Adipocyte (in vitro differentiated cells): ENCODE measurements around the gene DCST2.

Source experiments
- DNase-seq: peaks from one replicate; pipeline ENCODE4 v3.0.0-alpha.2; 2015; ENCODE audit warnings: low read depth
- H3K27me3 ChIP-seq: replicated peaks from 2 replicates; pipeline ENCODE4 v1.7.0; 2013; ENCODE audit warnings: mild to moderate bottlenecking, low read length, moderate library complexity; ENCODE audit not compliant: control insufficient read depth, insufficient read depth
- H3K36me3 ChIP-seq: 2 replicates; pipeline ENCODE4 v1.7.0; 2013; ENCODE audit warnings: low read length, mild to moderate bottlenecking, moderate library complexity; ENCODE audit not compliant: control insufficient read depth, insufficient read depth, severe bottlenecking
- H3K4me1 ChIP-seq: 2 replicates; pipeline ENCODE4 v1.7.0; 2013; ENCODE audit warnings: mild to moderate bottlenecking, low read length, moderate library complexity; ENCODE audit not compliant: control insufficient read depth, insufficient read depth
- H3K4me3 ChIP-seq: 2 replicates; pipeline ENCODE4 v1.7.0; 2013; ENCODE audit warnings: mild to moderate bottlenecking, low read length, moderate library complexity
- H3K9ac ChIP-seq: 2 replicates; pipeline ENCODE4 v1.7.0; 2013; ENCODE audit warnings: mild to moderate bottlenecking, low read length, moderate library complexity
- H3K9me3 ChIP-seq: 2 replicates; pipeline ENCODE4 v1.7.0; 2013; ENCODE audit warnings: mild to moderate bottlenecking, low read length, moderate library complexity; ENCODE audit not compliant: control insufficient read depth

DCST2 gene

GRCh38 chr1:155053531-155054105 is 20.0 kb upstream of the DCST2 start:
- Histone ChIP-seq H3K9me3 (no peaks in the 10 kb centered on the region), H3K27me3 (no peaks in the 10 kb centered on the region), H3K9ac (no peak overlapping the region), H3K36me3 (peaks cover 35% of the 10 kb centered on the region), H3K4me1 (peaks cover 24% of the 10 kb centered on the region), H3K4me3 (no peak overlapping the region)
- DNase-seq = no peak

- Histone ChIP-seq H3K9me3 (no peaks in the 10 kb centered on the region), H3K4me1 (peaks cover 25% of the 10 kb centered on the region), H3K4me3 (peak overlapping the region; percentile 89), H3K36me3 (peaks cover 27% of the 10 kb centered on the region), H3K9ac (peak overlapping the region; percentile 87), H3K27me3 (no peaks in the 10 kb centered on the region)
- no peak for DNase-seq
Observed at GRCh38 chr1:155052439-155053395, 19.1 kb upstream of the DCST2 start.

GRCh38 chr1:155051777-155052398 is 18.3 kb upstream of the DCST2 start:
- H3K9ac ChIP-seq = peak overlapping the region; percentile 87
- H3K4me1 ChIP-seq = peaks cover 25% of the 10 kb centered on the region
- peak overlapping the region; percentile 89 for H3K4me3 ChIP-seq
- DNase-seq = peak; percentile 62
- H3K27me3 ChIP-seq = no peaks in the 10 kb centered on the region
- peaks cover 20% of the 10 kb centered on the region for H3K36me3 ChIP-seq
- no peaks in the 10 kb centered on the region for H3K9me3 ChIP-seq

GRCh38 chr1:155051342-155051776 is 17.8 kb upstream of the DCST2 start:
- H3K9ac ChIP-seq = peak overlapping the region; percentile 87
- no peak for DNase-seq
- peak overlapping the region; percentile 89 for H3K4me3 ChIP-seq
- H3K36me3 ChIP-seq = peaks cover 16% of the 10 kb centered on the region
- H3K9me3 ChIP-seq = no peaks in the 10 kb centered on the region
- peaks cover 25% of the 10 kb centered on the region for H3K4me1 ChIP-seq
- no peaks in the 10 kb centered on the region for H3K27me3 ChIP-seq

GRCh38 chr1:155050560-155051341 is 17.2 kb upstream of the DCST2 start, which contains the start of gene ADAM15:
Gene ADAM15, plus strand, starts transcription at chr1:155051316. Its CDS starts 71 bp downstream, at chr1:155051387.
- H3K4me3 ChIP-seq = peak within 1 kb of the TSS; percentile 89
- DNase-seq = peak; percentile 95
- H3K4me1 ChIP-seq = peaks cover 25% of the 10 kb centered on the region
- no peaks in the 10 kb centered on the region for H3K27me3 ChIP-seq
- H3K9me3 ChIP-seq = no peaks in the 10 kb centered on the region
- H3K9ac ChIP-seq = peak within 1 kb of the TSS; percentile 87
- peaks cover 11% of the 10 kb centered on the region for H3K36me3 ChIP-seq

- Histone ChIP-seq H3K9me3 (no peaks in the 10 kb centered on the region), H3K4me3 (peak overlapping the region; percentile 82), H3K36me3 (peaks cover 11% of the 10 kb centered on the region), H3K27me3 (no peaks in the 10 kb centered on the region), H3K4me1 (peaks cover 25% of the 10 kb centered on the region), H3K9ac (peak overlapping the region; percentile 82)
- DNase-seq = no peak
Observed at GRCh38 chr1:155049651-155050559, 16.3 kb upstream of the DCST2 start.

- no peak for DNase-seq
- Histone ChIP-seq H3K4me1 (peaks cover 30% of the 10 kb centered on the region), H3K9ac (no peak overlapping the region), H3K36me3 (no peaks in the 10 kb centered on the region), H3K4me3 (no peak overlapping the region), H3K27me3 (no peaks in the 10 kb centered on the region), H3K9me3 (no peaks in the 10 kb centered on the region)
Observed at GRCh38 chr1:155048449-155049334, 15.1 kb upstream of the DCST2 start.

GRCh38 chr1:155044812-155045657 is 11.5 kb upstream of the DCST2 start:
- Histone ChIP-seq H3K9me3 (no peaks in the 10 kb centered on the region), H3K4me3 (no peak overlapping the region), H3K9ac (peak overlapping the region; percentile 4), H3K27me3 (no peaks in the 10 kb centered on the region), H3K4me1 (peaks cover 17% of the 10 kb centered on the region), H3K36me3 (no peaks in the 10 kb centered on the region)
- DNase-seq = peak; percentile 82

GRCh38 chr1:155044365-155044764 is 10.8 kb upstream of the DCST2 start:
- Histone ChIP-seq H3K9ac (no peak overlapping the region), H3K4me3 (no peak overlapping the region), H3K27me3 (no peaks in the 10 kb centered on the region), H3K9me3 (no peaks in the 10 kb centered on the region), H3K4me1 (peaks cover 10% of the 10 kb centered on the region), H3K36me3 (no peaks in the 10 kb centered on the region)
- DNase-seq = no peak
